Measurements from ENCODE around the gene NRG2.

GRCh38 chr5:139847091-139847490, 196.0 kb downstream of the NRG2 start:
- TF ChIP-seq POLR2A (IDR thresholded peaks at IDR 0.05) = no peak
- no peak for TF ChIP-seq POLR2AphosphoS5 (IDR thresholded peaks at IDR 0.05)
